ENCODE results near the gene SDHAF2. TPM values are rescaled to one million over a fixed set of nuclear protein-coding genes. Genes with fewer than 3 reads are reported as not detected.

SDHAF2 gene
- polyA plus RNA-seq, 1 experiment: 81.1 TPM

DNA sequence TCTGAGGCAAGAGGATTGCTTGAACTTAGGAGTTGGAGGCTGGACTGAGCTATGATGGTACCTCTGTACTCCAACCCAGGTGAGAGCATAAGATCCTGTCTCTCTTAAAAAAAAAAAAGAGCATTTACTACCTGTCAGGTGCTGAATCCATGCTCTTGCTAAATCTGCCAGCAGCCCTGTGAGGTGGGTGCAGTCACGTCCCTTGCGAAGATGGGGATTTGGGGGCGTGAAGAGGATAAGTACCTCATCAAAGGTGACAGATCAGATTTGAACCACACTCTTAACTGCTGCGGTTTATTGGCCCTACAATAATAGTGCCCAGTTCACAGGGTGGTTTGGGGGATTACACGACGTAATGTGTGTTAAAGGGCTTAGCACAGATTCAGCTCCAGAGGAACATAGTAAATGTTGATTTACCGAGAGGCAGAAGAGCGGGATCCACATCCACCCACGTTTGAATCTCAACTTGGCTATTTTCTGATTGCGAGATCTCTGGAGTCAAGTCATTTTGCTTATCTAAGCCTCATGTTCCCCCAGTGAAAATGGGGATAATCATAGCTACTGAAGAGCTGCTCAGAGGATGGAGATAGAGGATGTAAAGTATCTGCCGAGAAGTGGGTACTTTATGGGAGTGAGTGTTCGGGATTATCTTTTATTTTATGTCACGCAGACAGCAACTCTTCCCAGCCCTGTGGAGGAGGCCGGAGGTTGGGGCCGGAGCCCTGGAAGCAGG, 50.5 kb downstream of the SDHAF2 start:
- Histone ChIP-seq H3K27me3 (ENCODE audit: control insufficient read depth, insufficient read depth, low read length) (peaks cover 1% of the 10 kb centered on the region), H3K36me3 (ENCODE audit: control insufficient read depth, insufficient read depth, low read length) (no peaks in the 10 kb centered on the region), H3K4me3 (ENCODE audit: low read depth, low read length) (no peak overlapping the region)
- DNase-seq (ENCODE audit: low read depth): no peak
- CTCF ChIA-PET: interaction anchor here (0.6 to 6.2 kb wide), 7 partner anchors 9 to 158 kb away, joined by 3 to 42 read pairs (median 5); no protein-coding TSS in a partner anchor
- POLR2A ChIA-PET: no interaction called here
- no peak for TF ChIP-seq CTCF (IDR thresholded peaks at IDR 0.05; ENCODE audit: insufficient read depth, low read depth, low read length)

- no peak for TF ChIP-seq CTCF (IDR thresholded peaks at IDR 0.05; ENCODE audit: insufficient read depth, low read depth, low read length)
- H3K27me3 ChIP-seq (ENCODE audit: control insufficient read depth, insufficient read depth, low read length): peaks cover 2% of the 10 kb centered on the region
- CTCF ChIA-PET: interaction anchor here (1.0 to 6.2 kb wide), 6 partner anchors 12 to 158 kb away, joined by 3 to 42 read pairs (median 7); no protein-coding TSS in a partner anchor
- POLR2A ChIA-PET: no interaction called here
- H3K4me3 ChIP-seq (ENCODE audit: low read depth, low read length): no peak overlapping the region
- no peaks in the 10 kb centered on the region for H3K36me3 ChIP-seq (ENCODE audit: control insufficient read depth, insufficient read depth, low read length)
- no peak for DNase-seq (ENCODE audit: low read depth)
These were observed 51.0 kb downstream of the SDHAF2 start for GRCh38 chr11:61480994-61481335.

- no peak for DNase-seq (ENCODE audit: low read depth)
- Histone ChIP-seq H3K27me3 (ENCODE audit: control insufficient read depth, insufficient read depth, low read length) (peaks cover 3% of the 10 kb centered on the region), H3K36me3 (ENCODE audit: control insufficient read depth, insufficient read depth, low read length) (no peaks in the 10 kb centered on the region), H3K4me3 (ENCODE audit: low read depth, low read length) (no peak overlapping the region)
- ChIA-PET CTCF (interaction anchor here (0.9 to 3.4 kb wide), 17 partner anchors 11 to 158 kb away, joined by 3 to 32 read pairs (median 3); partner anchors contain the start of gene LRRC10B), POLR2A (no interaction called here)
- no peak for TF ChIP-seq CTCF (IDR thresholded peaks at IDR 0.05; ENCODE audit: insufficient read depth, low read depth, low read length)
These were observed 51.9 kb downstream of the SDHAF2 start for GRCh38 chr11:61481806-61482205.

DNA sequence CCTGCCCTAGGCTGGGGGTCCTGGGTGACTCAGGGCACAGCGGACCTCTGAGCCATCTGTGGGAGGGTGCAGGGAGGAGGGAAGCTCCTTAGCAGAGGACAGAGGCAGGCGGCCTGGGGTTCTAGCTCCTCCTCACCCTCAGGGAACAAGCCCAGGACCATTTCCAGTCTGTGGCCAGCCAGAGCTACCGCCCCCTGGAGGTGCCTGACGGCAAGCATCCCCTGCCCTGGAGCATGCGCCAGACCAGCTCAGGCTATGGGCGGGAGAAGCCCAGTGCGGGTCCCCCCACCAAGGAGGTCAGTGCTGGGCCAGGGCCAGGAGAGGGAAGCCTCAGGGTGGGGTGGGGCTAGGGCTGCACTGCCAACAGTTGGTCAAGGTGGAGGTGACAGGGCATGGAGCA, 52.6 kb downstream of the SDHAF2 start:
- ChIA-PET CTCF (interaction anchor here (0.9 to 3.4 kb wide), 17 partner anchors 12 to 157 kb away, joined by 3 to 32 read pairs (median 3); partner anchors contain the start of gene LRRC10B), POLR2A (no interaction called here)
- TF ChIP-seq CTCF (IDR thresholded peaks at IDR 0.05; ENCODE audit: insufficient read depth, low read depth, low read length): peak; percentile 72

GRCh38 chr11:61484541-61484940, 54.6 kb downstream of the SDHAF2 start:
- Histone ChIP-seq H3K4me3 (ENCODE audit: low read depth, low read length) (no peak overlapping the region), H3K36me3 (ENCODE audit: control insufficient read depth, insufficient read depth, low read length) (no peaks in the 10 kb centered on the region), H3K27me3 (ENCODE audit: control insufficient read depth, insufficient read depth, low read length) (peaks cover 6% of the 10 kb centered on the region)
- POLR2A ChIA-PET: interaction anchor here (0.6 kb wide), 1 partner anchor 17 kb away, joined by 3 read pairs; no protein-coding TSS in a partner anchor
- CTCF ChIA-PET: interaction anchor here (0.8 to 1.5 kb wide), 4 partner anchors 8 to 144 kb away, joined by 4 to 5 read pairs (median 4); no protein-coding TSS in a partner anchor
- no peak for TF ChIP-seq CTCF (IDR thresholded peaks at IDR 0.05; ENCODE audit: insufficient read depth, low read depth, low read length)
- DNase-seq (ENCODE audit: low read depth): no peak

More for the DNA sequence above, 52.6 kb downstream of the SDHAF2 start:
- no peak overlapping the region for H3K4me3 ChIP-seq (ENCODE audit: low read depth, low read length)
- H3K27me3 ChIP-seq (ENCODE audit: control insufficient read depth, insufficient read depth, low read length): peaks cover 6% of the 10 kb centered on the region
- no peaks in the 10 kb centered on the region for H3K36me3 ChIP-seq (ENCODE audit: control insufficient read depth, insufficient read depth, low read length)
- no peak for DNase-seq (ENCODE audit: low read depth)

Data from BJ (cell line).